DND-41 (cell line): ENCODE data around the gene BMPR1A.

Experiments used
- CTCF ChIP-seq: IDR thresholded peaks from 2 replicates; pipeline ENCODE4 v1.5.1; 2012; ENCODE audit warnings: borderline replicate concordance, low read length, moderate library complexity, mild to moderate bottlenecking; ENCODE audit not compliant: poor library complexity, severe bottlenecking; ENCODE audit errors: extremely low read depth
- EZH2 ChIP-seq: IDR thresholded peaks from 3 replicates; pipeline ENCODE4 v1.6.1; 2012; ENCODE audit warnings: borderline replicate concordance, low read depth, mild to moderate bottlenecking, moderate library complexity, low read length, inconsistent platforms; ENCODE audit not compliant: severe bottlenecking

GRCh38 chr10:86958116-86958900 lies 201.9 kb downstream of the BMPR1A start, which contains the start of gene SNCG:
- no peak for TF ChIP-seq CTCF
- no peak for TF ChIP-seq EZH2
